PC-9 (cell line): ENCODE results near the gene RTP2. TPM values are rescaled to one million over a fixed set of nuclear protein-coding genes. Genes with fewer than 3 reads are reported as not detected.

Experiments used
- BruUV-seq: library from RNA; stranded (reverse); fragments of 400-500 nt; replicated peaks from 2 replicates; lab custom pipeline; 2021; lab: Mats Ljungman, UMichigan
- CTCF ChIA-PET: fragments of 300-600 bp; sonication (Branson Sonifier 250); formaldehyde crosslinking; loops from one replicate; lab custom pipeline; 2022; ENCODE audit warnings: antibody characterized with exemption; lab: Charles Lee
- POLR2A ChIA-PET: fragments of 300-600 bp; sonication (Branson Sonifier 250); formaldehyde crosslinking; loops from one replicate; lab custom pipeline; 2022; ENCODE audit warnings: antibody characterized with exemption; ENCODE audit not compliant: unreplicated experiment; lab: Charles Lee
- DNase-seq, 2 experiments: peaks; one replicate each; pipeline versions ENCODE4 v3.0.0 to v3.0.0-alpha.2; 2015 to 2022; ENCODE audit warnings: mixed read lengths in 1 of 2
- H2AFZ ChIP-seq: fragments of 200-600 bp; sonication (generic); 2 replicates; pipeline ENCODE4 v1.8.1; 2017; ENCODE audit warnings: antibody characterized with exemption
- H3F3A ChIP-seq: fragments of 200-600 bp; sonication (generic); 2 replicates; pipeline ENCODE4 v1.8.1; 2017; ENCODE audit warnings: antibody characterized with exemption, mild to moderate bottlenecking, low read depth; ENCODE audit not compliant: insufficient read depth
- H3K27ac ChIP-seq: fragments of 200-600 bp; sonication (generic); 2 replicates; pipeline ENCODE4 v1.6.1; 2016; ENCODE audit warnings: mixed run types
- H3K27me3 ChIP-seq: fragments of 200-600 bp; sonication (generic); 2 replicates; pipeline ENCODE4 v1.6.1; 2016; ENCODE audit warnings: low read depth, mixed run types; ENCODE audit not compliant: insufficient read depth
- H3K36me3 ChIP-seq: fragments of 200-600 bp; sonication (generic); 2 replicates; pipeline ENCODE4 v1.6.1; 2016; ENCODE audit warnings: low read depth, mixed run types
- H3K4me1 ChIP-seq: fragments of 200-600 bp; sonication (generic); replicated peaks from 2 replicates; pipeline ENCODE4 v1.6.1; 2016; ENCODE audit warnings: mixed run types; ENCODE audit not compliant: insufficient read depth
- H3K4me2 ChIP-seq: fragments of 200-600 bp; sonication (generic); 2 replicates; pipeline ENCODE4 v1.6.1; 2017; ENCODE audit warnings: mixed run types
- H3K4me3 ChIP-seq: fragments of 200-600 bp; sonication (generic); 2 replicates; pipeline ENCODE4 v1.6.1; 2016; ENCODE audit warnings: mixed run types
- H3K79me2 ChIP-seq: fragments of 200-600 bp; sonication (generic); 2 replicates; pipeline ENCODE4 v1.6.1; 2017; ENCODE audit warnings: low read depth, mixed run types
- H3K9me2 ChIP-seq: fragments of 200-600 bp; sonication (generic); 2 replicates; pipeline ENCODE4 v1.8.1; 2017; ENCODE audit warnings: mild to moderate bottlenecking; ENCODE audit not compliant: insufficient read depth
- H3K9me3 ChIP-seq: fragments of 200-600 bp; sonication (generic); 2 replicates; pipeline ENCODE4 v1.8.1; 2016; ENCODE audit warnings: low read depth; ENCODE audit not compliant: insufficient read depth
- H4K20me1 ChIP-seq: fragments of 200-600 bp; sonication (generic); 2 replicates; pipeline ENCODE4 v1.8.1; 2017; ENCODE audit not compliant: insufficient read depth
- CTCF ChIP-seq: fragments of 200-600 bp; sonication (generic); conservative IDR thresholded peaks from 2 replicates; pipeline ENCODE4 v1.6.1; 2017; ENCODE audit warnings: mixed run types, antibody characterized with exemption, mild to moderate bottlenecking, moderate library complexity
- EZH2 ChIP-seq: fragments of 200-600 bp; sonication (generic); IDR thresholded peaks from 2 replicates; pipeline ENCODE4 v1.8.0; 2017; ENCODE audit warnings: antibody characterized with exemption, low read depth
- intact Hi-C: fragments of 100-400 bp; cut with micrococcal nuclease; formaldehyde crosslinking; loops from one replicate; pipeline ENCODE4 v1.10.0; 2022; ENCODE audit not compliant: unreplicated experiment
- total RNA-seq: library from RNA; stranded (reverse); gene quantifications from 2 replicates; pipeline ENCODE4 v1.2.3, GENCODE V29; 2021

The RTP2 gene
- total RNA-seq, 1 experiment from 2014 or later = not detected

GRCh38 chr3:187737368-187738070 is 35.2 kb upstream of the RTP2 start:
- peak in 1 of 2 experiments; percentile 62 for DNase-seq
- intact Hi-C loops = loop anchor here (1.0 to 10.0 kb wide), 6 partner anchors 943 to 1587 kb away; no protein-coding TSS in a partner anchor
- CTCF ChIA-PET = interaction anchor here (0.6 to 4.6 kb wide), 11 partner anchors 12 to 1495 kb away, joined by 3 to 129 read pairs (median 4); no protein-coding TSS in a partner anchor
- peaks cover 17% of the 10 kb centered on the region; the same call in 1 of the 2 replicates for H3F3A ChIP-seq
- H3K79me2 ChIP-seq = peaks cover 98% of the 10 kb centered on the region
- peaks cover 49% of the 10 kb centered on the region for H4K20me1 ChIP-seq
- H3K36me3 ChIP-seq = peaks cover 42% of the 10 kb centered on the region
- H3K9me3 ChIP-seq = no peaks in the 10 kb centered on the region
- POLR2A ChIA-PET = interaction anchor here (0.6 to 0.7 kb wide), 8 partner anchors 10 to 1216 kb away, joined by 3 to 19 read pairs (median 7); no protein-coding TSS in a partner anchor
- no peaks in the 10 kb centered on the region for H3K27me3 ChIP-seq
- H3K4me1 ChIP-seq = peaks cover 48% of the 10 kb centered on the region
- H3K27ac ChIP-seq = no peak overlapping the region
- H2AFZ ChIP-seq = no peak overlapping the region
- BruUV-seq = no TSS peak
- no peaks in the 10 kb centered on the region for H3K9me2 ChIP-seq
- TF ChIP-seq CTCF = no peak
- TF ChIP-seq EZH2 = no peak
- H3K4me3 ChIP-seq = peak overlapping the region; percentile 53
- peak overlapping the region; percentile 99 for H3K4me2 ChIP-seq

GRCh38 chr3:187737006-187737367 is 34.6 kb upstream of the RTP2 start:
- POLR2A ChIA-PET = interaction anchor here (0.6 to 0.7 kb wide), 6 partner anchors 416 to 1217 kb away, joined by 3 to 19 read pairs (median 8); no protein-coding TSS in a partner anchor
- Histone ChIP-seq H4K20me1 (peaks cover 52% of the 10 kb centered on the region), H3K27ac (no peak overlapping the region), H3F3A (peaks cover 14% of the 10 kb centered on the region; the same call in 1 of the 2 replicates), H3K27me3 (no peaks in the 10 kb centered on the region), H3K9me2 (no peaks in the 10 kb centered on the region), H2AFZ (no peak overlapping the region), H3K4me1 (peaks cover 44% of the 10 kb centered on the region), H3K4me3 (no peak overlapping the region), H3K36me3 (peaks cover 47% of the 10 kb centered on the region), H3K4me2 (peak overlapping the region; percentile 14; the same call in 1 of the 2 replicates), H3K9me3 (no peaks in the 10 kb centered on the region), H3K79me2 (peaks cover 96% of the 10 kb centered on the region)
- TF ChIP-seq EZH2 (no peak), CTCF (no peak)
- BruUV-seq = no TSS peak
- intact Hi-C loops = loop anchor here (5.0 to 10.0 kb wide), 2 partner anchors 1145 to 1588 kb away; no protein-coding TSS in a partner anchor
- CTCF ChIA-PET = interaction anchor here (0.6 to 4.6 kb wide), 6 partner anchors 24 to 1217 kb away, joined by 3 to 129 read pairs (median 8); no protein-coding TSS in a partner anchor
- DNase-seq = no peak

GRCh38 chr3:187736418-187736871 is 34.1 kb upstream of the RTP2 start:
- Histone ChIP-seq H3K4me2 (peak overlapping the region; percentile 14; the same call in 1 of the 2 replicates), H3K27me3 (no peaks in the 10 kb centered on the region), H4K20me1 (peaks cover 54% of the 10 kb centered on the region), H2AFZ (no peak overlapping the region), H3K4me3 (no peak overlapping the region), H3K36me3 (peaks cover 53% of the 10 kb centered on the region), H3F3A (peaks cover 14% of the 10 kb centered on the region; the same call in 1 of the 2 replicates), H3K9me3 (no peaks in the 10 kb centered on the region), H3K79me2 (peaks cover 90% of the 10 kb centered on the region), H3K9me2 (no peaks in the 10 kb centered on the region), H3K27ac (peak overlapping the region; percentile 11; the same call in 1 of the 2 replicates), H3K4me1 (peaks cover 44% of the 10 kb centered on the region)
- intact Hi-C loops = loop anchor here (5.0 to 10.0 kb wide), 2 partner anchors 1146 to 1588 kb away; no protein-coding TSS in a partner anchor
- no peak for TF ChIP-seq EZH2
- TF ChIP-seq CTCF = no peak
- DNase-seq = peak; percentile 55 to 66
- BruUV-seq = no TSS peak
- ChIA-PET CTCF (interaction anchor here (0.6 to 0.7 kb wide), 3 partner anchors 24 to 889 kb away, joined by 6 to 19 read pairs (median 11); no protein-coding TSS in a partner anchor), POLR2A (interaction anchor here (0.7 kb wide), 2 partner anchors 550 to 1217 kb away, joined by 11 to 19 read pairs; no protein-coding TSS in a partner anchor)
